ENCODE results near the gene LARP4B.

Gene LARP4B

GRCh38 chr10:819326-819725, 112.2 kb downstream of the LARP4B start:
- H3K4me1 ChIP-seq (ENCODE audit: control insufficient read depth, insufficient read depth, low read length): no peaks in the 10 kb centered on the region
- TF ChIP-seq ZNF747 (tag by site-specific recombination; IDR thresholded peaks at IDR 0.05): no peak
- TF ChIP-seq WT1 (tag by site-specific recombination; IDR thresholded peaks at IDR 0.05): no peak
- no peak for TF ChIP-seq ZNF169 (tag by site-specific recombination; IDR thresholded peaks at IDR 0.05)
- TF ChIP-seq ZNF366 (tag by site-specific recombination; conservative IDR thresholded peaks at IDR 0.05): no peak
- no peak for TF ChIP-seq ZNF623 (tag by site-specific recombination; IDR thresholded peaks at IDR 0.05)
- TF ChIP-seq ZNF138 (tag by site-specific recombination; IDR thresholded peaks at IDR 0.05; ENCODE audit: borderline replicate concordance): no peak
- no peak for TF ChIP-seq ZNF324 (tag by site-specific recombination; IDR thresholded peaks at IDR 0.05)
- no peak for TF ChIP-seq OSR2 (tag by site-specific recombination; IDR thresholded peaks at IDR 0.05)
- no peak for TF ChIP-seq ZNF19 (tag by site-specific recombination; IDR thresholded peaks at IDR 0.05; ENCODE audit: low read depth)
- no peak for TF ChIP-seq ZNF473 (tag by site-specific recombination; IDR thresholded peaks at IDR 0.05)
- TF ChIP-seq ZSCAN5A (tag by site-specific recombination; IDR thresholded peaks at IDR 0.05): no peak
- TF ChIP-seq SP3 (tag by site-specific recombination; IDR thresholded peaks at IDR 0.05): no peak
- TF ChIP-seq ZNF76 (tag by site-specific recombination; IDR thresholded peaks at IDR 0.05; ENCODE audit: borderline replicate concordance, low read depth): no peak
- TF ChIP-seq CTCF (tag by site-specific recombination; IDR thresholded peaks at IDR 0.05): no peak
- H3K4me3 ChIP-seq (ENCODE audit: low read depth, low read length): no peak overlapping the region
- no peak overlapping the region for H3K27ac ChIP-seq (ENCODE audit: extremely low read depth, low read depth, low read length)
- ChIA-PET CTCF (interaction anchor here (0.9 kb wide), 1 partner anchor 9 kb away, joined by 3 read pairs; no protein-coding TSS in a partner anchor), POLR2A (no interaction called here)
- no peaks in the 10 kb centered on the region for H3K9me3 ChIP-seq (ENCODE audit: control insufficient read depth, insufficient read depth, low read depth, low read length)
- peaks cover 26 to 100% of the 10 kb centered on the region in 2 experiments; a peak in 2 of 3 replicates for H3K36me3 ChIP-seq (ENCODE audit: control insufficient read depth in 2 of 2, insufficient read depth in 1 of 2, low read length in 2 of 2)

- no peak overlapping the region for H3K4me3 ChIP-seq (ENCODE audit: low read depth, low read length)
- H3K9me3 ChIP-seq (ENCODE audit: control insufficient read depth, insufficient read depth, low read depth, low read length): no peaks in the 10 kb centered on the region
- no peak overlapping the region for H3K27ac ChIP-seq (ENCODE audit: extremely low read depth, low read depth, low read length)
- ChIA-PET CTCF (interaction anchor here (0.7 to 0.9 kb wide), 2 partner anchors 9 to 46 kb away, joined by 3 to 6 read pairs; no protein-coding TSS in a partner anchor), POLR2A (no interaction called here)
- H3K4me1 ChIP-seq (ENCODE audit: control insufficient read depth, insufficient read depth, low read length): no peaks in the 10 kb centered on the region
- H3K36me3 ChIP-seq (ENCODE audit: control insufficient read depth in 2 of 2, insufficient read depth in 1 of 2, low read length in 2 of 2): peaks cover 22 to 97% of the 10 kb centered on the region in 2 experiments; a peak in 2 of 3 replicates
- TF ChIP-seq ZNF221 (tag by site-specific recombination; IDR thresholded peaks at IDR 0.05; ENCODE audit: borderline replicate concordance): no peak
- TF ChIP-seq SCRT1 (tag by site-specific recombination; IDR thresholded peaks at IDR 0.05; ENCODE audit: borderline replicate concordance): 0 out of 2 replicates have a peak, but pooled peaks have one; percentile 64
- no peak for TF ChIP-seq GLIS2 (tag by site-specific recombination; IDR thresholded peaks at IDR 0.05)
- TF ChIP-seq ELK4 (IDR thresholded peaks at IDR 0.05; ENCODE audit: borderline replicate concordance, low read depth, low read length): no peak
- TF ChIP-seq SCRT2 (tag by site-specific recombination; IDR thresholded peaks at IDR 0.05): peak; percentile 65
- no peak for TF ChIP-seq ZNF654 (tag by site-specific recombination; IDR thresholded peaks at IDR 0.05; ENCODE audit: low read depth)
- TF ChIP-seq ZNF362 (tag by site-specific recombination; IDR thresholded peaks at IDR 0.05): no peak
- TF ChIP-seq ZNF600 (tag by site-specific recombination; IDR thresholded peaks at IDR 0.05): no peak
- no peak for TF ChIP-seq ZBTB21 (tag by site-specific recombination; IDR thresholded peaks at IDR 0.05)
- TF ChIP-seq ZNF501 (tag by site-specific recombination; IDR thresholded peaks at IDR 0.05): no peak
- no peak for TF ChIP-seq ZNF19 (tag by site-specific recombination; IDR thresholded peaks at IDR 0.05; ENCODE audit: low read depth)
- no peak for TF ChIP-seq OVOL3 (tag by site-specific recombination; IDR thresholded peaks at IDR 0.05)
- TF ChIP-seq PATZ1 (tag by site-specific recombination; IDR thresholded peaks at IDR 0.05): no peak
Observed at GRCh38 chr10:818526-819220, 112.8 kb downstream of the LARP4B start.
